SU-DHL-6 (cell line): ENCODE measurements around the gene BEGAIN.

ENCODE experiments used
- CTCF ChIP-seq: fragments of 200-600 bp; sonication (generic); IDR thresholded peaks from one replicate; pipeline ENCODE4 v1.5.1; 2017; ENCODE audit warnings: antibody characterized with exemption, mild to moderate bottlenecking, low read length, moderate library complexity; ENCODE audit not compliant: insufficient read depth, poor library complexity, severe bottlenecking
- EZH2phosphoT487 ChIP-seq: fragments of 200-600 bp; sonication (generic), shearing (Covaris generic); conservative IDR thresholded peaks from 2 replicates; pipeline ENCODE4 v1.6.1; 2018; ENCODE audit warnings: mild to moderate bottlenecking, antibody characterized with exemption, low read length, moderate library complexity, mixed read lengths

- TF ChIP-seq CTCF, result no peak
- TF ChIP-seq EZH2phosphoT487, result no peak
Observed at GRCh38 chr14:100572543-100572942, 14.7 kb downstream of the BEGAIN start.
